SK-N-SH (cell line): Measurements from ENCODE around the gene FETUB. TPM values are rescaled to one million over a fixed set of nuclear protein-coding genes. Genes with fewer than 3 reads are reported as not detected.

Source experiments
- CTCF ChIA-PET: fragments of 300-600, 350-600 bp; formaldehyde crosslinking; extraction: SDS; loops from one replicate; lab custom pipeline; 2021; lab: Yijun Ruan, JAX
- POLR2A ChIA-PET: fragments of 350-600 bp; sonication (Branson Sonifier 250); formaldehyde crosslinking; extraction: SDS; loops from one replicate; lab custom pipeline; 2020; ENCODE audit warnings: antibody characterized with exemption, inconsistent platforms; lab: Yijun Ruan, JAX
- DNase-seq: peaks from one replicate; pipeline ENCODE4 v3.0.0; 2012
- H2AFZ ChIP-seq: fragments of 200-600 bp; sonication (generic); 2 replicates; pipeline ENCODE4 v1.8.1; 2016; ENCODE audit warnings: antibody characterized with exemption, mild to moderate bottlenecking, low read depth
- H3F3A ChIP-seq: fragments of 200-600 bp; sonication (generic); replicated peaks from 2 replicates; pipeline ENCODE3; 2016; ENCODE audit warnings: antibody characterized with exemption, mild to moderate bottlenecking; ENCODE audit not compliant: insufficient read depth
- H3K27ac ChIP-seq, 2 experiments: fragments of 200-500 bp in 1 of 2; fragments of 200-600 bp in 1 of 2; sonication (Bioruptor generic) in 1 of 2; sonication (generic), shearing (Covaris generic) in 1 of 2; 2 replicates each; pipeline versions ENCODE4 v1.5.1 to v1.6.1; 2014 to 2016; ENCODE audit warnings: low read depth in 2 of 2, inconsistent platforms in 1 of 2, low read length in 1 of 2, mild to moderate bottlenecking in 1 of 2, mixed read lengths in 1 of 2
- H3K27me3 ChIP-seq: fragments of 200-600 bp; sonication (generic), shearing (Covaris generic); 2 replicates; pipeline ENCODE4 v1.6.1; 2016; ENCODE audit warnings: mixed run types; ENCODE audit not compliant: insufficient read depth
- H3K36me3 ChIP-seq, 2 experiments: fragments of 200-500 bp in 1 of 2; fragments of 200-600 bp in 1 of 2; sonication (Bioruptor generic) in 1 of 2; sonication (generic) in 1 of 2; replicated peaks in 1 of 2; 2 replicates each; pipeline versions ENCODE3 to v1.5.1; 2014 to 2016; ENCODE audit warnings: low read length in 1 of 2, mild to moderate bottlenecking in 1 of 2; ENCODE audit not compliant: insufficient read depth in 2 of 2, control insufficient read depth in 1 of 2
- H3K4me1 ChIP-seq, 2 experiments: fragments of 200-500 bp in 1 of 2; fragments of 200-600 bp in 1 of 2; sonication (Bioruptor generic) in 1 of 2; sonication (generic), shearing (Covaris generic) in 1 of 2; 2 replicates each; pipeline versions ENCODE4 v1.5.1 to v1.6.1; 2014 to 2016; ENCODE audit warnings: low read depth in 1 of 2, low read length in 1 of 2, mixed run types in 1 of 2; ENCODE audit not compliant: insufficient read depth in 2 of 2, control insufficient read depth in 1 of 2
- H3K4me2 ChIP-seq: fragments of 200-600 bp; sonication (generic), shearing (Covaris generic); 2 replicates; pipeline ENCODE4 v1.6.1; 2017; ENCODE audit warnings: mixed run types
- H3K4me3 ChIP-seq, 2 experiments: fragments of 200-500 bp in 1 of 2; fragments of 200-600 bp in 1 of 2; sonication (Bioruptor generic) in 1 of 2; sonication (generic), shearing (Covaris generic) in 1 of 2; 2 replicates each; pipeline versions ENCODE4 v1.5.1 to v1.8.1; 2014 to 2016; ENCODE audit warnings: low read depth in 2 of 2, inconsistent platforms in 1 of 2, low read length in 1 of 2, mild to moderate bottlenecking in 1 of 2, mixed read lengths in 1 of 2, moderate library complexity in 1 of 2
- H3K79me2 ChIP-seq: fragments of 200-600 bp; sonication (generic); 2 replicates; pipeline ENCODE4 v1.8.1; 2017; ENCODE audit warnings: mild to moderate bottlenecking; ENCODE audit not compliant: insufficient read depth
- H3K9ac ChIP-seq: fragments of 200-600 bp; sonication (generic); 2 replicates; pipeline ENCODE4 v1.6.1; 2017; ENCODE audit warnings: mixed run types
- H3K9me2 ChIP-seq: fragments of 200-600 bp; sonication (generic); 2 replicates; pipeline ENCODE4 v1.6.1; 2017; ENCODE audit warnings: mixed run types
- H3K9me3 ChIP-seq: fragments of 200-600 bp; sonication (generic); 2 replicates; pipeline ENCODE4 v1.6.1; 2017; ENCODE audit warnings: mixed run types, mild to moderate bottlenecking, moderate library complexity
- H4K20me1 ChIP-seq: fragments of 200-600 bp; sonication (generic); 2 replicates; pipeline ENCODE4 v1.6.1; 2017; ENCODE audit warnings: mild to moderate bottlenecking, mixed run types; ENCODE audit not compliant: insufficient read depth
- CTCF ChIP-seq: fragments of 200-600 bp; sonication (generic); IDR thresholded peaks from 2 replicates; pipeline ENCODE4 v1.6.1; 2017; ENCODE audit warnings: antibody characterized with exemption, mild to moderate bottlenecking, moderate library complexity
- EZH2phosphoT487 ChIP-seq: fragments of 200-600 bp; sonication (generic); IDR thresholded peaks from 2 replicates; pipeline ENCODE4 v1.6.1; 2017; ENCODE audit warnings: low read depth, mixed run types, mild to moderate bottlenecking, antibody characterized with exemption, moderate library complexity, borderline replicate concordance
- FOXJ3 ChIP-seq: sonication (generic); formaldehyde crosslinking; IDR thresholded peaks from 2 replicates; pipeline ENCODE4 v1.5.1; 2020; ENCODE audit warnings: mild to moderate bottlenecking, missing genetic modification reagents
- PBX3 ChIP-seq: IDR thresholded peaks from 2 replicates; pipeline ENCODE4; 2012
- RXRA ChIP-seq: IDR thresholded peaks from 2 replicates; pipeline ENCODE4 v1.4.0; 2012; ENCODE audit warnings: low read depth, mild to moderate bottlenecking, borderline replicate concordance
- SIN3A ChIP-seq: IDR thresholded peaks from 2 replicates; pipeline ENCODE4 v1.6.1; 2012; ENCODE audit warnings: low read depth, mild to moderate bottlenecking, low read length, moderate library complexity, borderline replicate concordance
- SMC3 ChIP-seq: IDR thresholded peaks from 2 replicates; pipeline ENCODE4 v1.6.1; 2012; ENCODE audit warnings: low read depth, low read length, improper control_type of control experiment
- TAF1 ChIP-seq: IDR thresholded peaks from 2 replicates; pipeline ENCODE4 v1.6.1; 2012; ENCODE audit warnings: low read depth, mild to moderate bottlenecking, low read length, moderate library complexity, borderline replicate concordance
- TEAD4 ChIP-seq: IDR thresholded peaks from 2 replicates; pipeline ENCODE4 v1.4.0; 2012; ENCODE audit warnings: mild to moderate bottlenecking, borderline replicate concordance; ENCODE audit not compliant: insufficient read depth
- WGBS: methylation state at CpG from one replicate; pipeline ENCODE4 v1.1.6; 2017; ENCODE audit warnings: low lambda C conversion rate; 5-methylcytosine and 5-hydroxymethylcytosine counted together
- polyA plus RNA-seq, 3 experiments: library from polyadenylated mRNA; depleted of rRNA; stranded (reverse); fragments of >200 nt; gene quantifications; 2 replicates each; pipeline ENCODE4 v1.2.3, GENCODE V29; 2012

Gene FETUB
- polyA plus RNA-seq, 1 of the 3 experiments (the other 2 are of a cell fraction), result 0.05 TPM

- Histone ChIP-seq H3K4me1 (no peaks in the 10 kb centered on the region), H3K27ac (no peak overlapping the region), H3K4me2 (no peak overlapping the region), H3K9me3 (no peaks in the 10 kb centered on the region), H3K27me3 (no peaks in the 10 kb centered on the region; the same call in 1 of the 2 replicates), H2AFZ (no peak overlapping the region), H3K79me2 (no peaks in the 10 kb centered on the region), H3F3A (no peaks in the 10 kb centered on the region), H3K9ac (no peak overlapping the region), H4K20me1 (no peaks in the 10 kb centered on the region), H3K9me2 (no peaks in the 10 kb centered on the region), H3K36me3 (no peaks in the 10 kb centered on the region), H3K4me3 (no peak overlapping the region)
- DNase-seq, result no peak
- WGBS, result 44% methylated on average over 3 of the region's 3 CpGs
- TF ChIP-seq TAF1, result no peak
- TF ChIP-seq TEAD4, result no peak
- ChIA-PET CTCF (interaction anchor here (2.2 to 17.4 kb wide), 3 partner anchors 11 to 16 kb away, joined by 5 to 167 read pairs (median 8); partner anchors contain the start of gene AHSG), POLR2A (no interaction called here)
Measured at GRCh38 chr3:186600896-186601295, 39.3 kb upstream of the FETUB start.

GRCh38 chr3:186603159-186603558 is 37.0 kb upstream of the FETUB start:
- H2AFZ ChIP-seq, result no peak overlapping the region
- H3K27me3 ChIP-seq, result no peaks in the 10 kb centered on the region; the same call in 1 of the 2 replicates
- H3K9me3 ChIP-seq, result no peaks in the 10 kb centered on the region
- no peaks in the 10 kb centered on the region for H4K20me1 ChIP-seq
- no peaks in the 10 kb centered on the region for H3K79me2 ChIP-seq
- CTCF ChIA-PET, result interaction anchor here (1.2 to 17.4 kb wide), 3 partner anchors 12 to 625 kb away, joined by 3 to 167 read pairs (median 4); partner anchors contain the start of gene AHSG
- no peak overlapping the region for H3K27ac ChIP-seq
- no peak overlapping the region for H3K4me3 ChIP-seq
- no peaks in the 10 kb centered on the region for H3K4me1 ChIP-seq
- H3K4me2 ChIP-seq, result no peak overlapping the region
- DNase-seq, result no peak
- WGBS, result 82% methylated on average over 7 of the region's 7 CpGs
- POLR2A ChIA-PET, result no interaction called here
- H3K9ac ChIP-seq, result no peak overlapping the region
- H3F3A ChIP-seq, result no peaks in the 10 kb centered on the region
- TF ChIP-seq CTCF (no peak), SIN3A (no peak), EZH2phosphoT487 (no peak), SMC3 (no peak), PBX3 (no peak), TAF1 (no peak), FOXJ3 (CRISPR knock-in tag) (no peak), RXRA (no peak)
- no peaks in the 10 kb centered on the region for H3K9me2 ChIP-seq
- no peaks in the 10 kb centered on the region for H3K36me3 ChIP-seq
